GM21390 (cell line): ENCODE data around the gene LGALS9.
"Not testable (repeated sequence)": the region's sequence is repeated elsewhere in the genome, so short reads cannot be mapped to it uniquely, and the experiment has no call there.

Experiments used
- ATAC-seq: cut with Tn5 transposase; IDR thresholded peaks from one replicate; pipeline ENCODE4 v1.9.1; 2021; ENCODE audit not compliant: unreplicated experiment

Gene LGALS9

GRCh38 chr17:27627514-27627913 is 3.5 kb upstream of the LGALS9 start:
- no peak for ATAC-seq

- no peak for ATAC-seq
These were observed 2.6 kb upstream of the LGALS9 start for GRCh38 chr17:27628376-27628775.

- ATAC-seq = not testable (repeated sequence)
These were observed 1.7 kb upstream of the LGALS9 start for GRCh38 chr17:27629260-27629659.

- ATAC-seq = peak; percentile 36
These were observed 398 bp downstream of the LGALS9 start for GRCh38 chr17:27631411-27631760.

- no peak for ATAC-seq
These were observed 1.1 kb downstream of the LGALS9 start for GRCh38 chr17:27631897-27632725.

GRCh38 chr17:27632766-27633165 is 1.8 kb downstream of the LGALS9 start:
- not testable (repeated sequence) for ATAC-seq

GRCh38 chr17:27633312-27634025 is 2.5 kb downstream of the LGALS9 start:
- no peak for ATAC-seq

GRCh38 chr17:27634026-27634335 is 3.0 kb downstream of the LGALS9 start:
- ATAC-seq = no peak

GRCh38 chr17:27634776-27635175 is 3.8 kb downstream of the LGALS9 start:
- ATAC-seq = no peak

GRCh38 chr17:27635275-27635823 is 4.4 kb downstream of the LGALS9 start:
- ATAC-seq = no peak

GRCh38 chr17:27636005-27636520 is 5.1 kb downstream of the LGALS9 start:
- ATAC-seq = not testable (repeated sequence)

- ATAC-seq = not testable (repeated sequence)
These were observed 6.8 kb downstream of the LGALS9 start for GRCh38 chr17:27637818-27638217.

- ATAC-seq = not testable (repeated sequence)
These were observed 7.5 kb downstream of the LGALS9 start for GRCh38 chr17:27638415-27638914.

- ATAC-seq = no peak
These were observed 9.8 kb downstream of the LGALS9 start for GRCh38 chr17:27640790-27641189.

- no peak for ATAC-seq
These were observed 13.6 kb downstream of the LGALS9 start for GRCh38 chr17:27644586-27644985.

- not testable (repeated sequence) for ATAC-seq
These were observed 14.6 kb downstream of the LGALS9 start for GRCh38 chr17:27645621-27646020.

GRCh38 chr17:27646232-27646631 is 15.2 kb downstream of the LGALS9 start:
- no peak for ATAC-seq

GRCh38 chr17:27647765-27648164 is 16.8 kb downstream of the LGALS9 start:
- ATAC-seq = no peak

- ATAC-seq = not testable (repeated sequence)
These were observed 18.2 kb downstream of the LGALS9 start for GRCh38 chr17:27649111-27649571.

GRCh38 chr17:27649929-27650328 is 18.9 kb downstream of the LGALS9 start:
- no peak for ATAC-seq

GRCh38 chr17:27650836-27651235 is 19.8 kb downstream of the LGALS9 start:
- ATAC-seq = no peak
